ENCODE results near the gene TLNRD1.

The TLNRD1 gene

DNA sequence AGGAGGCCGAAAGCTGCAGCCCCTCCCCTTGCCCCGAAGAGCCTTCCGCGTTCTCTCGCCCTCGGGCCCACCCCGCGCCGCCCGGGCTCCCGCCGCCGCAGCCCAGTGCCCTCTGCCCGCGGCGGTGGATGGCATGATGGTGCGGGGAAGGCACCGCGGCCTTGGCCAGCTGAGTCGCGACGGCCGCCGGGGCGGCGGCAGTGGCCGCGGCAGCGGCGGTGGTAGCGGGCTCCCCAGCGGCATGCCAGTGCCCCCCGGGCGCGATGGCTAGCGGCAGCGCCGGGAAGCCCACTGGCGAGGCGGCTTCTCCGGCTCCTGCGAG lies 1.2 kb downstream of the TLNRD1 start:
- no peak for DNase-seq (ENCODE audit: low read depth)

- DNase-seq (ENCODE audit: low read depth): no peak
Measured at GRCh38 chr15:81002331-81003096, 1.8 kb downstream of the TLNRD1 start.

- no peak for DNase-seq (ENCODE audit: low read depth)
Measured at GRCh38 chr15:81003097-81003350, 2.3 kb downstream of the TLNRD1 start.

GRCh38 chr15:81006124-81006523 lies 5.4 kb downstream of the TLNRD1 start:
- DNase-seq (ENCODE audit: low read depth): no peak

DNA sequence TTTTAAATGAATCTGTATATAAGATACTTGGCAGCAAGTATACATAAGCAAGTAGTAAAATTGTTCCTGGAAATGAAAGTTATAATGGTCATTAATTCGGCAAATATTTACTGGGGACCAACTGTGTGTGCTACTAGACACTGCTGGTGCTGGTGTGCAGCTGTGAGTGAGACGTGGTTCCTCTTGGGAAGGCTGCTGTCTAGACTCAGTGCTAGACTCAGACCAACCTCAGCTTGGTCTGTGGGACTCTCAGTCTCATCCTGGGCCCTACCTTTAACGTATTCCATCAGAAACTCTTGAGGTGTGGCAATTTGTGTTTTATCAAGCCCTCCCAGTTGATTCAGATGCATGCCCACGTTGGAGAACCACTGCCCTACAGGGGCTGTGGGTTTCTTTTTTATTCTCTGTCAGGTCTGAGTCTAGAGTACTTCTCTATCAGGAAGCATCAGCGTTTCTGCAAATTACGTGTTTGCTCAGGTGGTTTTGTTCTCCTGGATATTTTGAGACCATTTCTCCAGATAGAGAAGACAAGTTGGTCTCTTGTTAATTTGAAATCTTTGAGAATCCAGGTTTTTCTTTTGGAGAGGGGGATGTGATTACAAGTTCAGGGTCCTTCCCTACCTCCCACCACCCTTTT lies 6.8 kb downstream of the TLNRD1 start:
- DNase-seq (ENCODE audit: low read depth): no peak

GRCh38 chr15:81008312-81008711 lies 7.6 kb downstream of the TLNRD1 start:
- no peak for DNase-seq (ENCODE audit: low read depth)

DNA sequence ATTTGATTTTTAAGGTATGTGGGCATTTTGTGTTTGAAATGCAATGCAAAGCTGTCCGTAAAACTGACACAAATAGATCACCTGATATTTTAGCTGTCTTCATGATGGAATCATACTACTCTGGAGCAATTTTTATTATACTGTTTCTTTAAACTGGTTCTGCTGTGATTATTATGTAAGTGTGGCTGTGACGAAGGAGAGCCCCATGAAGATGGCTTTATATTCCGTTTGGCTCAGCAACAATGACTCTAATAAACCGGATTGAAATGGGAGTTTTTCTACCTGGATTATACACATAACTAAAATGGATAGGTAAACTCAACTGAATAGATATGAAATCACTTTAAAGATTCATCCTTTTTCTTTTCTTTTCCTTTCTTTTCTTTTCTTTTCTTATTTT lies 9.4 kb downstream of the TLNRD1 start:
- no peak for DNase-seq (ENCODE audit: low read depth)

DNA sequence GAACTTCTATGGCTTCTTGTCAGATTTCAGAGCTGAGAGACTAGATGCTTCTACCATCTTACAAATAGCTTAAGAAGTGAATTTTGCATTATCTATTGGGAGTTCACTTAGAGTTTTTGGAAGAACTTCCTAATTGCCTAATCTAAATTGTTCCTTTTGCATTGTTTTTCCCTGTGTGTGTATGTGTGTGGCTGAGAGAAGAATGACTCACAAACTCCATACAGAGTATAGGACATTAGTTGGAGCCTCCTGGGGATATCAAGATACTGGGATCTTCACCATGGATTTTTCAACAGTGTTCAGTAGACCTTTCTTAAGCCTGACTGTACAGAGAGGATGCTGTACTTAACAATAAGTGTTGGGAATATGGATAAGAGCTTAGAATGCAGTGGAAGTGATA lies 10.9 kb downstream of the TLNRD1 start:
- DNase-seq (ENCODE audit: low read depth): no peak

DNA sequence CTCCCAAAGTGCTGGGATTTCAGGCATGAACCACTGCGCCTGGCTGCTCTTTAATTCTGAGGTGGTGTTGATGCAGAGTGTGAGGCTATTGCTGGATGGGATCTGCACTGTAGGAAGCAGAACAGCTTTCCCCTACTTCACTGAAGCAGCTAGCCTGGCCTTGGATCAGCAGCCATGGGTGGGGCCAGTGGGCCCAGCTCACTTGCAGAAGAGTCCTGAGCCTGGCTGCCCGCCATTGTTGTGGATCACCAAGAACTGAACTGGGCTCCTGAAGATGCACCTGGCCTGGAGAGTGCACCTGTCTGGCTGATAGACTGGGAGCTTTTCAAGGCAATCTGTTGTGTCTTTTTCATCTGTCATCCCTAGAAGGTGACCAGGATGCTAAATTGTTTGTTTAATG lies 11.9 kb downstream of the TLNRD1 start:
- no peak for DNase-seq (ENCODE audit: low read depth)

- no peak for DNase-seq (ENCODE audit: low read depth)
Measured at GRCh38 chr15:81013396-81013929, 12.7 kb downstream of the TLNRD1 start.

GRCh38 chr15:81014446-81015093 lies 13.8 kb downstream of the TLNRD1 start:
- DNase-seq (ENCODE audit: low read depth): no peak

- DNase-seq (ENCODE audit: low read depth): no peak
Measured at GRCh38 chr15:81015621-81016488, 15.1 kb downstream of the TLNRD1 start.

DNA sequence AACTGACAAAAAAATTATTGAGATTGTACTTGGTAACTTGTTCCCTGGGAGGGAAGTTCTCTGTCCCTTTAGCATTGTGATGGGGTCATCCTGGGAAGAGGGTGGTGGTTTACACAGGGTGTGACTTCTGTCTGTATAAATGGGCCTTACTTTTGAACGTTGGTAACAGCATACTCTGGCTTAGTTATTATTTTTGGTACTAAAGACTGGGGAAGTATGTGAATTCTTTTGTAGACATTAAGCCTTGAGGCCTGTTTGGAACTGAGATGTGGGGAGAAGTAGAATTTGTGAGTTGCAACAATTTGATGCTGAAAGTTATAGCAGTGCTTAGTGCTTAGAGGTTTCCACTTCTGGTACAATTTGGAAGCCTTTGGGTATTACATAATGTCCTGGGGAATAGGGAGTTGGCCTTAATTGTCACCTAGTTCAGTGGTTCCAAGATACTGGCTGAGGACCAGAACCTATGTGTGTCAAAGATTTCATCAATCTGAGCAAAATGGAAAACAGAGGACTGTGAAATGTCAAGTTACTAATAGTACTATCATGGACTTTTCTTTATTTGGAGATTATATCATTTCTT lies 15.9 kb downstream of the TLNRD1 start:
- no peak for DNase-seq (ENCODE audit: low read depth)

DNA sequence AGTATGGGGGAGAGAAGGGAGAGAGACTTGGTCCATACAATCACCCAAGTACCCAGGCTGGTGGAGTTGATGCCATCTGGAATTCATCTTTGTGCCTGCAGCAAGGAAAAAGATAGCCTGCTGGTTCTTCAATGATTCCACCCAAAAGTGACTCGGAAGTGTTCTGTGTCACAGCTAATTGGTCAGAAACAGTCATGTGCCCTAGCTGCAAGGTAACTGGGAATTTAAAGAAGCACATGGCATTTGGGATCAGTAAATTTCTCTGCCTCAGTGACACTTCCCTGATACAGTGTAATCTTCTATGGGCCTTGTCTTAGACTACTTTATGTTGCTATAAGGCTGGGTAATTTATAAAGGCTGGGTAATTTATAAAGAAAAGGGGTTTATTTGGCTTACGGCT lies 17.5 kb downstream of the TLNRD1 start:
- DNase-seq (ENCODE audit: low read depth): no peak

DNA sequence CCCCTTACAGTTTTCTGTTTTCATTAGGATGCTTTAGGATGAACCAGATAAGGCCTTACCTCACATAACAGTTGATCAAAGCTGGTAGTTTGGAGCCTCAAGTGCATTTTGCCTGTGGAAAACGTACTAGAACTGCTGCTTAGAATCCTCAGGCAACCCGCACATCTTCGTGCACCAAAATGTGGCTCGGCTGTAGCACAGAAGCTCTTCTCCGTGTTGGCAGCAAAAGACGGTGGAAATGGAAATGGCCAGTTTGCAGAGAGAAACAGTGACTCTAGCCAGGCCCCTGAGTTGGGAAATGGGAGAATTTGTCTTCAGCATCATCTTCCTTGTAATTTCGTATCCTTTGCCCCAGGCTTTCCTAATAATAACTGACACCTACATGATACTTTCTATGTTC lies 20.6 kb downstream of the TLNRD1 start:
- no peak for DNase-seq (ENCODE audit: low read depth)

GRCh38 chr15:81023483-81024264 lies 23.0 kb downstream of the TLNRD1 start:
- no peak for DNase-seq (ENCODE audit: low read depth)

- DNase-seq (ENCODE audit: low read depth): no peak
Measured at GRCh38 chr15:81024265-81024872, 23.6 kb downstream of the TLNRD1 start.

GRCh38 chr15:81024936-81025335 lies 24.2 kb downstream of the TLNRD1 start:
- DNase-seq (ENCODE audit: low read depth): no peak

GRCh38 chr15:81025721-81026370 lies 25.1 kb downstream of the TLNRD1 start:
- DNase-seq (ENCODE audit: low read depth): no peak

GRCh38 chr15:81026836-81027599 lies 26.3 kb downstream of the TLNRD1 start:
- DNase-seq (ENCODE audit: low read depth): no peak

All from stimulated activated CD4-positive, alpha-beta T cell treated with anti-CD3 and anti-CD28 coated beads, Interleukin-2, amount 100 ng/mL, for 4 hours (primary cell).